B cell (primary cell): ENCODE measurements around the gene MAP3K7. TPM values are rescaled to one million over a fixed set of nuclear protein-coding genes. Genes with fewer than 3 reads are reported as not detected.

ENCODE experiments used
- ATAC-seq: fragments of 200-7000 bp; cut with Tn5 transposase; one replicate; pipeline ENCODE4 v1.10.0; 2021; ENCODE audit warnings: low read depth, mild to moderate bottlenecking, moderate number of reproducible peaks, moderate library complexity
- CTCF ChIA-PET: fragments of 350-600 bp; sonication (Branson Sonifier 250); formaldehyde crosslinking; loops from one replicate; lab custom pipeline; 2021; ENCODE audit warnings: antibody characterized with exemption, inconsistent platforms; lab: Charles Lee
- POLR2A ChIA-PET: fragments of 350-600 bp; sonication (Branson Sonifier 250); formaldehyde crosslinking; loops from one replicate; lab custom pipeline; 2021; ENCODE audit warnings: antibody characterized with exemption; lab: Charles Lee
- DNase-seq: peaks from one replicate; pipeline ENCODE4 v3.0.0; 2013
- H2AFZ ChIP-seq: 2 replicates; pipeline ENCODE4 v1.6.1; 2012; ENCODE audit warnings: mild to moderate bottlenecking, low read depth, low read length; ENCODE audit not compliant: insufficient read depth, poor library complexity, severe bottlenecking
- H3K27ac ChIP-seq, 2 donors: 1 replicate in 1 of 2; 2 replicates in 1 of 2; pipeline ENCODE4 v1.5.1; 2012 to 2013; ENCODE audit warnings: low read length in 2 of 2, mild to moderate bottlenecking in 2 of 2, moderate library complexity in 1 of 2
- H3K27me3 ChIP-seq, 4 experiments: fragments of 200-600 bp in 1 of 4; sonication (generic) in 1 of 4; replicated peaks in 1 of 4; 1 replicate in 2 of 4; 2 replicates in 2 of 4; pipeline versions ENCODE4 v1.6.1 to v1.7.0; 2013 to 2016; ENCODE audit warnings: low read length in 3 of 4, mild to moderate bottlenecking in 2 of 4, mixed read lengths in 1 of 4, moderate library complexity in 1 of 4; ENCODE audit not compliant: insufficient read depth in 4 of 4, control insufficient read depth in 3 of 4; ENCODE audit errors: control extremely low read depth in 1 of 4
- H3K36me3 ChIP-seq, 2 experiments: replicated peaks in 1 of 2; 1 replicate in 1 of 2; 2 replicates in 1 of 2; pipeline versions ENCODE4 v1.6.1 to v1.7.1; 2013; ENCODE audit warnings: low read length in 1 of 2; ENCODE audit not compliant: insufficient read depth in 2 of 2, control insufficient read depth in 1 of 2; ENCODE audit errors: control extremely low read depth in 1 of 2, extremely low read depth in 1 of 2
- H3K4me1 ChIP-seq, 2 donors: fragments of 200-600 bp in 1 of 2; sonication (generic) in 1 of 2; 1 replicate in 1 of 2; 2 replicates in 1 of 2; pipeline versions ENCODE4 v1.5.1 to v1.6.1; 2013 to 2017; ENCODE audit warnings: low read length in 2 of 2; ENCODE audit not compliant: control insufficient read depth in 2 of 2, insufficient read depth in 2 of 2
- H3K4me2 ChIP-seq: replicated peaks from 2 replicates; pipeline ENCODE3; 2012; ENCODE audit warnings: mild to moderate bottlenecking, low read depth, low read length; ENCODE audit not compliant: poor library complexity, severe bottlenecking
- H3K4me3 ChIP-seq, 5 experiments: fragments of 200-600 bp in 1 of 5; sonication (generic) in 1 of 5; 1 replicate in 3 of 5; 2 replicates in 2 of 5; pipeline versions ENCODE4 v1.5.1 to v1.7.0; 2011 to 2016; ENCODE audit warnings: low read length in 4 of 5, mild to moderate bottlenecking in 4 of 5, low read depth in 2 of 5, control low read depth in 1 of 5, moderate library complexity in 1 of 5; ENCODE audit not compliant: insufficient read depth in 1 of 5; ENCODE audit errors: control extremely low read depth in 1 of 5, extremely low read depth in 1 of 5
- H3K79me2 ChIP-seq: fragments of 200-600 bp; sonication (generic); one replicate; pipeline ENCODE4 v1.6.0; 2016; ENCODE audit warnings: low read length; ENCODE audit not compliant: control insufficient read depth, insufficient read depth
- H3K9ac ChIP-seq: fragments of 200-600 bp; sonication (generic); 2 replicates; pipeline ENCODE4 v1.6.1; 2017; ENCODE audit warnings: mild to moderate bottlenecking, low read length, moderate library complexity
- H3K9me3 ChIP-seq, 3 donors: one replicate each; pipeline versions ENCODE4 v1.6.1 to v1.7.1; 2013; ENCODE audit warnings: low read length in 2 of 3; ENCODE audit not compliant: control insufficient read depth in 2 of 3, insufficient read depth in 1 of 3; ENCODE audit errors: control extremely low read depth in 1 of 3
- H4K20me1 ChIP-seq: 2 replicates; pipeline ENCODE4 v1.6.0; 2012; ENCODE audit warnings: mild to moderate bottlenecking, low read length; ENCODE audit not compliant: insufficient read depth, control insufficient read depth, poor library complexity, severe bottlenecking
- H3K27ac Mint-ChIP-seq: one replicate; pipeline ENCODE4 v1.8.0; 2021; ENCODE audit warnings: mixed read lengths
- H3K27me3 Mint-ChIP-seq: one replicate; pipeline ENCODE4 v1.8.0; 2021; ENCODE audit warnings: mixed read lengths
- H3K4me1 Mint-ChIP-seq: one replicate; pipeline ENCODE4 v1.8.0; 2021; ENCODE audit warnings: mixed read lengths
- H3K4me3 Mint-ChIP-seq: one replicate; pipeline ENCODE4 v1.8.0; 2021; ENCODE audit warnings: mixed read lengths
- H3K9me3 Mint-ChIP-seq: one replicate; pipeline ENCODE4 v1.8.0; 2022; ENCODE audit warnings: mixed read lengths; ENCODE audit not compliant: insufficient read depth
- EZH2 ChIP-seq: IDR thresholded peaks from 2 replicates; pipeline ENCODE4 v1.6.1; 2012; ENCODE audit warnings: borderline replicate concordance, low read depth, mild to moderate bottlenecking, moderate library complexity, low read length; ENCODE audit not compliant: insufficient read depth, poor library complexity, severe bottlenecking
- WGBS: methylation state at CpG from one replicate; pipeline ENCODE4 v1.1.5; 2013; ENCODE audit warnings: missing lambda C conversion rate; ENCODE audit not compliant: insufficient coverage; 5-methylcytosine and 5-hydroxymethylcytosine counted together
- intact Hi-C: fragments of 100-400 bp; cut with micrococcal nuclease; formaldehyde crosslinking; loops from one replicate; pipeline ENCODE4 v1.10.0; 2022
- polyA plus RNA-seq: library from polyadenylated mRNA; depleted of rRNA; stranded (reverse); fragments of >200 nt; gene quantifications from 2 replicates; pipeline ENCODE4 v1.2.3, GENCODE V29; 2012
- total RNA-seq, 2 donors: library from RNA; stranded (reverse); fragments of 120-200 nt in 1 of 2; gene quantifications; 1 replicate in 1 of 2; 2 replicates in 1 of 2; pipeline versions ENCODE4 v1.2.3 to v1.2.4, GENCODE V29; 2013 to 2022
- TF ChIP-seq, protein P1 (sequence below): fragments of 200-600 bp; IDR thresholded peaks from one replicate; pipeline ENCODE4 v1.8.0; 2022; ENCODE audit warnings: antibody characterized with exemption, mild to moderate bottlenecking

The MAP3K7 gene
- total and polyA plus RNA-seq, 2 donors (not counting 1 experiment from before 2014, with no cell fraction given) = 15.0 to 32.8 TPM

DNA sequence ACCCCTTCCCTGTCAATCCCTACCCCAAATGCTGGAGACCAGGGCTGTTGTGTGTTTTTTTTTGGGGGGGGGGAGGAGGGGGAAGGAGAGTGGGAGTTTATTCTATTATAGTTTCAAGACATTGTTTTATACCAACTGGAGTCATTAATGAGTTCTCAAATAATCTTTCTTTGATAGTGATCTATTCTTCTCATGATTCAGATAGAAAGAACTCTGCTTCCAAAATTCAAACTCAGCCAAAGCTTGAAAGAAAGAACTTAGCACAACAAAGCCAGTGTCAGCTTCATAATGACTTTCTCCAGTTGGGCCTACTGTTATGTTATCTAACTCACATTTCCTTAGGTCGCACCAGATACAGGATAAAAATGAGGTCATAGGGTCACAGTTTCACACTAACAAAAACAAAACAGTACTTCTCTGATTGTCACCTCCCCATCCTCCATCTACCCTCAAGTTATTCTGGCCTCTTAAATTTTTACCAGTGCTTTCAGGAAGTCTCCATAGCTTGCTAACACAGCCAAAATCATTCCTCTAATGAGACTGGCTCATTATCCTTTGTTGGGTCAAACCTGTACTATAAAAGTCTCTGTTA lies 19.0 kb upstream of the MAP3K7 start:
- Mint-ChIP-seq H3K9me3 (no peaks in the 10 kb centered on the region), H3K4me3 (no peak overlapping the region), H3K4me1 (peaks cover 6% of the 10 kb centered on the region), H3K27me3 (peaks cover 52% of the 10 kb centered on the region), H3K27ac (no peak overlapping the region)
- no peaks in the 10 kb centered on the region for H3K9me3 ChIP-seq
- H3K9ac ChIP-seq = no peak overlapping the region
- ChIA-PET POLR2A (no interaction called here), CTCF (interaction anchor here (0.7 kb wide), 1 partner anchor 36 kb away, joined by 4 read pairs; no protein-coding TSS in a partner anchor)
- H3K4me3 ChIP-seq = no peak overlapping the region
- H3K27ac ChIP-seq = no peak overlapping the region
- peaks cover 7 to 9% of the 10 kb centered on the region in 2 donors for H3K4me1 ChIP-seq
- no peak overlapping the region for H2AFZ ChIP-seq
- H3K4me2 ChIP-seq = no peak overlapping the region
- H4K20me1 ChIP-seq = no peaks in the 10 kb centered on the region
- DNase-seq (no peak), ATAC-seq (no peak)
- 100% methylated on average over 1 of the region's 1 CpG for WGBS
- intact Hi-C loops = no loop called here
- H3K36me3 ChIP-seq = no peaks in the 10 kb centered on the region
- TF ChIP-seq, protein P1, sequence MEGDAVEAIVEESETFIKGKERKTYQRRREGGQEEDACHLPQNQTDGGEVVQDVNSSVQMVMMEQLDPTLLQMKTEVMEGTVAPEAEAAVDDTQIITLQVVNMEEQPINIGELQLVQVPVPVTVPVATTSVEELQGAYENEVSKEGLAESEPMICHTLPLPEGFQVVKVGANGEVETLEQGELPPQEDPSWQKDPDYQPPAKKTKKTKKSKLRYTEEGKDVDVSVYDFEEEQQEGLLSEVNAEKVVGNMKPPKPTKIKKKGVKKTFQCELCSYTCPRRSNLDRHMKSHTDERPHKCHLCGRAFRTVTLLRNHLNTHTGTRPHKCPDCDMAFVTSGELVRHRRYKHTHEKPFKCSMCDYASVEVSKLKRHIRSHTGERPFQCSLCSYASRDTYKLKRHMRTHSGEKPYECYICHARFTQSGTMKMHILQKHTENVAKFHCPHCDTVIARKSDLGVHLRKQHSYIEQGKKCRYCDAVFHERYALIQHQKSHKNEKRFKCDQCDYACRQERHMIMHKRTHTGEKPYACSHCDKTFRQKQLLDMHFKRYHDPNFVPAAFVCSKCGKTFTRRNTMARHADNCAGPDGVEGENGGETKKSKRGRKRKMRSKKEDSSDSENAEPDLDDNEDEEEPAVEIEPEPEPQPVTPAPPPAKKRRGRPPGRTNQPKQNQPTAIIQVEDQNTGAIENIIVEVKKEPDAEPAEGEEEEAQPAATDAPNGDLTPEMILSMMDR = no peak
- no peak for TF ChIP-seq EZH2
- peaks cover 0 to 27% (median 14%) of the 10 kb centered on the region in 4 experiments for H3K27me3 ChIP-seq
- H3K79me2 ChIP-seq = no peaks in the 10 kb centered on the region

DNA sequence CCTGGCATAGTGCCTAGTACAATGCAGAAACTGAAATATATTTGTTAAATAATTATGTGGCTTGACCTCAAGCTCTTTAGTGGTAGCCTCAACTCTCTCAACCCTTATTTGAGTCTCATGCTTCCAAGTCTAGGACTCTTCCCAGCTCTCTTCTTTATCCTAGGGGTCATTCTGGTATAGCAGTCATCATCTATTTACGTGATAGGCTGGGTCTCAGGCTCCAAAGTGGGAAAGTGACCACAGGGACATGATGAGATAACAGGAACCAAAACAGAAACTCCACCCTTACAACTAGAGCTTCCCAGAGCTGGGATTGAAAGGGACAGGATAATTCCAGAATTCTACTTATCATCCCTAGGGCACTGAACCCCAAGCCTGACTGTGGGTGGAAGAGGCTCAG lies 17.7 kb upstream of the MAP3K7 start:
- H3K79me2 ChIP-seq = no peaks in the 10 kb centered on the region
- CTCF ChIA-PET = no interaction called here
- H3K27ac ChIP-seq = no peak overlapping the region
- H3K9ac ChIP-seq = no peak overlapping the region
- intact Hi-C loops = no loop called here
- peaks cover 49% of the 10 kb centered on the region for H3K27me3 Mint-ChIP-seq
- POLR2A ChIA-PET = no interaction called here
- no peaks in the 10 kb centered on the region for H3K4me1 ChIP-seq
- no peak overlapping the region for H3K27ac Mint-ChIP-seq
- peaks cover 0 to 19% (median 9%) of the 10 kb centered on the region in 4 experiments for H3K27me3 ChIP-seq
- no peaks in the 10 kb centered on the region for H3K4me1 Mint-ChIP-seq
- H3K4me3 Mint-ChIP-seq = no peak overlapping the region
- no peak overlapping the region for H3K4me3 ChIP-seq
- H3K36me3 ChIP-seq = no peaks in the 10 kb centered on the region
- WGBS = no CpG with 5 or more reads among the region's 1 CpG
- no peak overlapping the region for H3K4me2 ChIP-seq
- no peaks in the 10 kb centered on the region for H3K9me3 Mint-ChIP-seq
- no peak for ATAC-seq
- no peak for DNase-seq
- no peak for TF ChIP-seq EZH2
- TF ChIP-seq, protein P1 = no peak
- H2AFZ ChIP-seq = no peak overlapping the region
- H3K9me3 ChIP-seq = no peaks in the 10 kb centered on the region
- H4K20me1 ChIP-seq = no peaks in the 10 kb centered on the region
